ENCODE data around the gene CDK5.

DNA sequence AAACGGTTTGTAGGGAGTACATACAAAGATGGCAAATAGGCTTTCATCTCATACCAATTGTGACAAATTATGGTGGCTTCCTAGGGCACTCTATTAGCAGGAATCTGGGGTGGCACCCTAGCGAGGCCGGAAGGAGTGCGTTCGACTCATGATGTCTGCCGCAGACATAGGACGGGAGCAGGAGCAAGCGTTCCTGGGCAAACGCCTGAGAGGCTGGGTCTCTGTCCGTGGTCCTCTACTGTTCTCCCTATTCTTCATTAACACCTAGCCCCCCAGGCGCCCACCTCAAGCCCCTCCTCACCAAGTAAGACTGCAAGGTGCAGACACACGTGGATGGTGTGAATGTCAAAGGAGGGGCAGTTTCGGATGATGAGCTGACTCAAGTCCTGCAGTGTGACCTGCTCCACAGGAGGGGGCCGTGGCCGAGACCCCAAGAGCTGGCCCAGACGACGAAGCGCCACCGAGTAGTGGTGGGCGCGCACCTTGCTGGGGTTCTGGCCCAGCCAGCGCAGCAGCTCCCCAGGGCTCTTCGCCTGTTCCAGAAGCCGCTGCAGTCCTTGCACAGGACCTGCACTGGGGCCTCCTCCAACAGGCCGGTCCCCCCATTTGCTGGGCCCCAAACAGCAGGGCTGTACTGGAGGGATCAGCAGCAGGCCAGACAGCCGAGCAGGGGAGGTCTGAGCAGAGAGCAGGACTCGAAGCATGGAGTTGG, 21.7 kb upstream of the CDK5 start:
- TF ChIP-seq POLR2A (IDR thresholded peaks at IDR 0.05; ENCODE audit: low read length) (no peak), GATA1 (IDR thresholded peaks at IDR 0.05; ENCODE audit: low read depth, low read length) (no peak)

Measured in erythroblast (primary cell).